ENCODE results near the gene APC2.

The APC2 gene

DNA sequence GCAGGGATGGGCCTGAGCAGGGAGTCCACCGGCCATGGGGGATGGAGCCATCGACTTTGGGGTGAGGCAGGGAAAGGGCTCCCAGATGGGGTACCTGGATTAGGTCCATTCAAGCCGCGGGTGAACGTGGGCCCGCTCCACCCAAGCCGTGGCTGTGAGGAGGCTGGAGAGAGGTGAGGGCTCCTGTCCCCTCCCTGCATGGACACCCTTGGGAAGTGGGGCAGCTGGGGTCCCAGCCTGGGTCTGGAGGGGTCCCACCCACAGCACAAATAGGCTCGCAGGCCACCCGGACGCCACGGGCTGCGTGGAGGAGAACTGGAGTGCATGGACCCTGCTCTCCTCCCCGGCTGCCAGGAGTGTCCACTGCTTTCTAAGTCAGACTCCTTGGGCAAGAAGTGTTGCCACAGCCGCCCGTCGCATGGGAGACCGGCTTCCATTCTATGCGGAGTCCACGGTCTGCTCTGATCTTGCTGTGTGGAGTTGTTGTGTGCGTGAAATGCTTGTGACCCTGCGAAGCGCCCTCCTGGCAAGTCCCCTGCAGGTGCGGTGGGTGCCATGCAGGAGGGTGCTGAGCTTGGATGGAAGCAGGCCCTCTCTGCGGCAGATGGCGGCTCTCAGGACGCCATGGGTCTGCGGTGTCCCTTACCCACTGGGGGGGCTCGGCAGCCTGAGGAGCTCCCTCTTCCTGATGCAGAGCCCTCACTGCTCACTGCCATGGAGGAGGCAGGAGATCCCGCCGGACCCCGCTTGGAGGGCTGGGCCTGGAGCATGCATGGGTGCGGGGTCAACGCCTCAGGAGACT, 40.5 kb upstream of the APC2 start:
- H3K4me1 ChIP-seq (ENCODE audit: control insufficient read depth, insufficient read depth, low read length): peaks cover 10% of the 10 kb centered on the region; the same call in 1 of the 2 replicates

DNA sequence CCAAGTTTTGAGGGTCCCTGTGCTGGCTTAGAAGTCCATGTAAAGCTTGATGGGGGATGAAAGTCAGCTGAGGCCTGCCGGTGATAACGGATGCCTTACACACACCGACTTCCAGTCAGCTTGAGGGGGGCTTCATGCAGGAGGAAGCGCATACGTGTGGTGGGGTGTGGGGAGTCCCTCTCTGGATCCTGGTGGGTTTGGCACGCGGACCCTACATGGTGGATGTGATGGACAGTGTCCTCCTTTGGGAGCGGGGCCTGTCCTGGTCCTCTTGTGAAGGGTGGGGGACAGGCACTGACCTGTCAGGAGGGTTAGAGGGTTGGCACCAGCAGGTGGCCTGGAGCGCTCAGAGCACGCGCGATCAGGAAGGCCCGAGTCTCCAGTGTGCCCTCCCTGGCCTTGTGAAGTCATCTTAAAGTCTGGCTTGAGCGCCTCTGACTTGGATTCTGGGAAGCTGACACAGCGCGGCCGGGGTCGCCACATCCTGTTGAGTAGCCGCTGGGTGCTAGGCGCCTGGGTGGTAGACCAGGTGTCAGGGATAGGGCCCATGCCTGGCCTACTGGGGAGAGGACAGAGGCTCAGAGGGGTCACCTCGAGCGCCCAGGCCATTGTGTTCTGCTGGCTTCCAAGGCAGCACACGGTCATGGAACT, 39.7 kb upstream of the APC2 start:
- H3K9me3 ChIP-seq (ENCODE audit: control insufficient read depth, insufficient read depth, low read length): no peaks in the 10 kb centered on the region
- H3K27ac ChIP-seq (ENCODE audit: low read depth, low read length): no peak overlapping the region
- peaks cover 32% of the 10 kb centered on the region for H3K36me3 ChIP-seq (ENCODE audit: control insufficient read depth, insufficient read depth, low read length)
- H3K27me3 ChIP-seq (ENCODE audit: control insufficient read depth, insufficient read depth, low read length): no peaks in the 10 kb centered on the region
- H3K9ac ChIP-seq (ENCODE audit: low read depth, low read length): no peak overlapping the region
- H3K4me1 ChIP-seq (ENCODE audit: control insufficient read depth, insufficient read depth, low read length): peaks cover 10% of the 10 kb centered on the region; the same call in 1 of the 2 replicates
- peak overlapping the region; percentile 10; the same call in 1 of the 2 replicates for H3K4me3 ChIP-seq (ENCODE audit: low read depth, low read length)

More for the DNA sequence above, 40.5 kb upstream of the APC2 start:
- H3K27ac ChIP-seq (ENCODE audit: low read depth, low read length): peak overlapping the region; percentile 85
- H3K36me3 ChIP-seq (ENCODE audit: control insufficient read depth, insufficient read depth, low read length): peaks cover 32% of the 10 kb centered on the region
- no peaks in the 10 kb centered on the region for H3K27me3 ChIP-seq (ENCODE audit: control insufficient read depth, insufficient read depth, low read length)
- H3K4me3 ChIP-seq (ENCODE audit: low read depth, low read length): peak overlapping the region; percentile 92
- H3K9ac ChIP-seq (ENCODE audit: low read depth, low read length): peak overlapping the region; percentile 82
- no peaks in the 10 kb centered on the region for H3K9me3 ChIP-seq (ENCODE audit: control insufficient read depth, insufficient read depth, low read length)

DNA sequence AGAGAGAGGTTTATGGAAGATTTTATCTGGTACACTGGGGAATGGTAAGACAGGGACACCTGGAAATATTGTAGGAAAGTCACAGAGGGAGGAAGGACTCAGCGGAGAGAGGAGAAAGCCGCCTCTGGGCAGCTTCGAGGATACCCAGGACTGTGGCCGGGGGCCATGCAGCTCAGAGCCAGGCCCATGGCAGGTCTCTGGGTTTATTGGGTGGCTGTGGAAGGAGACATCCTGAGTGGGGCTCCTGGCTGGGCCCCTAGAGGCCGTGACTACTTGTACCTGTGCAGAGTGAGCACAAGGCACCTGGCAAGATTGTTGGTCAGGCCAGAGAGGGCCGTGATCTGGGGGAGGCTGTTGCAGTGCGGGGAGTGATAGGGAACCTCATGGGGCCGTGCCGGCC, 39.1 kb upstream of the APC2 start:
- H3K36me3 ChIP-seq (ENCODE audit: control insufficient read depth, insufficient read depth, low read length): peaks cover 32% of the 10 kb centered on the region
- no peak overlapping the region for H3K27ac ChIP-seq (ENCODE audit: low read depth, low read length)
- peaks cover 14% of the 10 kb centered on the region for H3K4me1 ChIP-seq (ENCODE audit: control insufficient read depth, insufficient read depth, low read length)
- no peaks in the 10 kb centered on the region for H3K9me3 ChIP-seq (ENCODE audit: control insufficient read depth, insufficient read depth, low read length)
- no peak overlapping the region for H3K9ac ChIP-seq (ENCODE audit: low read depth, low read length)
- no peaks in the 10 kb centered on the region for H3K27me3 ChIP-seq (ENCODE audit: control insufficient read depth, insufficient read depth, low read length)
- peak overlapping the region; percentile 10; the same call in 1 of the 2 replicates for H3K4me3 ChIP-seq (ENCODE audit: low read depth, low read length)

DNA sequence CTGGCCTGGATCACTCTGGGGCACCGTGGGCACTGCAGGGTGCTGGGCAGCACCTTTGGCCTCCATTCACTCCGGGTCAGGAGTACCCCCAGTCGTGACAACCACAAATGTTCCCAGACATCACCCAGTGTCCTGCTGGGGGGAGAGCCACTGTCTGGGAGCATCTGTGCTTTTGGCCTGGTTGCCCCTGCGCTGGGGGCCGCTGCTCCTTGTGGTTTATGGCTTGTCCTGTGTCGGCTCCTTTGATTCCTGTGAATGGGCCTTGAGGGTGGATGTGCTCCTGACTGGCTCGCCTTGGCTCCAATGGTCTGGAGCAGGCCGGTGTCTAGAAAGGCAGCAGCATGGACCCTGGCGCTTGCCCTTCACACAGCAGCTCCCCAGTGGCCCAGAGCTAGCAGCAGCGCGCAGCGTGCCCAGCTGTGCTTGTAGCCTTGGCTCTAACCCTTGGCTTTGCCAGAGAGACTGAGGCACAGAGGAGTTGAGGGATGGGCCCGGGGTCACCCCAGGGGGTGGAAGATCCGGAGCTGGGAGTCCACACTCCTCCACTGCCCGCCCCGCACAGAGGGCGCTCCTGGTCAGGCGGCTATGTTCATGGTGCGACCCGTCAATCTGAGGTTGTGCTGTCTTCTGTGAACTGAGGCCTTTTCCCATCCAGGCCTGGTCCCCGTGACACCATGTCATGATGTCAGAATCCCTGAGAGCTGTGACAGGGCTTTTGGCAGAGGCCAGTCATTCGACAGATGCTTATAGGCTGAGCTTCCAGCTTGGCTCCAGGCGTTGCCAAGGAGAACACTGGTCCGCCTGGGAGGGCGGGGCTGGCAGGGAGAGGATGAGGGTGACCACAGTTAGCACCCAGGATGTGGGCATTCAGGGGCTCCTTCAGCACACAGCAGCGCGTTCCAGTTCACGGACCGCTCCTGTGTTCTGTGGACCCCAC, 38.4 kb upstream of the APC2 start:
- Histone ChIP-seq H3K4me3 (ENCODE audit: low read depth, low read length) (no peak overlapping the region), H3K9ac (ENCODE audit: low read depth, low read length) (no peak overlapping the region), H3K4me1 (ENCODE audit: control insufficient read depth, insufficient read depth, low read length) (peaks cover 18% of the 10 kb centered on the region), H3K27ac (ENCODE audit: low read depth, low read length) (no peak overlapping the region), H3K9me3 (ENCODE audit: control insufficient read depth, insufficient read depth, low read length) (no peaks in the 10 kb centered on the region), H3K36me3 (ENCODE audit: control insufficient read depth, insufficient read depth, low read length) (peaks cover 36% of the 10 kb centered on the region), H3K27me3 (ENCODE audit: control insufficient read depth, insufficient read depth, low read length) (no peaks in the 10 kb centered on the region)

DNA sequence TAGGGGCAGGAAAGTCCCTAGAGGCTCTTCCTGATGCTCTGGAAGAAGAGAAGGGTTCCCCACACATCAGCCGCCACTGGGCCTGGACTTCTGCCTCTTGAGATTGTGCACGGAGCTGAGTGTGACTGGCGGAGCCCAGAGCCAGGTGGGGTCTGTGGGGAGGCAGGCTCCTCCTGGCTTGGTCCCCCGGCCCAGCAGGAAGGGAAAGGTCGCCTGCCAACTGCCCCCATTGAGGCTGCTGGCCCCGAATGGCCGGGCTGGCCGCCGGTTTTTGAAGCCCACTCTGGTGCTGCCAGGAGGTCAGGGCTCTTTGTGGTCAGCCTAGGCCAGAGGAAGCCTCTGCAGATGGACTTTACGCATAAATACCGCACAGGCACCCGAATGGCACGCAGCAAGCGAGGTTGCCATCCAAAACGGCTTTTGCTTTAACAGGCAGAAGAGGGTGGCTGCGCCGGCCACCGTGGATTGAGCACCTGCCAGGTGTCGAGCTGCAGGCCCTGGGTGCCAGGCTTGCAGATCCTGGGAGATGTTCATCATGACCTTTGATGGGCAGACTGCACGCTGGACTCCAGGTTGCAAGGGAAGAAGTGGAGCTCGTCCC, 37.5 kb upstream of the APC2 start:
- no peak overlapping the region for H3K27ac ChIP-seq (ENCODE audit: low read depth, low read length)
- H3K36me3 ChIP-seq (ENCODE audit: control insufficient read depth, insufficient read depth, low read length): peaks cover 43% of the 10 kb centered on the region
- H3K9ac ChIP-seq (ENCODE audit: low read depth, low read length): no peak overlapping the region
- peaks cover 24% of the 10 kb centered on the region for H3K4me1 ChIP-seq (ENCODE audit: control insufficient read depth, insufficient read depth, low read length)
- no peaks in the 10 kb centered on the region for H3K9me3 ChIP-seq (ENCODE audit: control insufficient read depth, insufficient read depth, low read length)
- no peak overlapping the region for H3K4me3 ChIP-seq (ENCODE audit: low read depth, low read length)
- H3K27me3 ChIP-seq (ENCODE audit: control insufficient read depth, insufficient read depth, low read length): no peaks in the 10 kb centered on the region

DNA sequence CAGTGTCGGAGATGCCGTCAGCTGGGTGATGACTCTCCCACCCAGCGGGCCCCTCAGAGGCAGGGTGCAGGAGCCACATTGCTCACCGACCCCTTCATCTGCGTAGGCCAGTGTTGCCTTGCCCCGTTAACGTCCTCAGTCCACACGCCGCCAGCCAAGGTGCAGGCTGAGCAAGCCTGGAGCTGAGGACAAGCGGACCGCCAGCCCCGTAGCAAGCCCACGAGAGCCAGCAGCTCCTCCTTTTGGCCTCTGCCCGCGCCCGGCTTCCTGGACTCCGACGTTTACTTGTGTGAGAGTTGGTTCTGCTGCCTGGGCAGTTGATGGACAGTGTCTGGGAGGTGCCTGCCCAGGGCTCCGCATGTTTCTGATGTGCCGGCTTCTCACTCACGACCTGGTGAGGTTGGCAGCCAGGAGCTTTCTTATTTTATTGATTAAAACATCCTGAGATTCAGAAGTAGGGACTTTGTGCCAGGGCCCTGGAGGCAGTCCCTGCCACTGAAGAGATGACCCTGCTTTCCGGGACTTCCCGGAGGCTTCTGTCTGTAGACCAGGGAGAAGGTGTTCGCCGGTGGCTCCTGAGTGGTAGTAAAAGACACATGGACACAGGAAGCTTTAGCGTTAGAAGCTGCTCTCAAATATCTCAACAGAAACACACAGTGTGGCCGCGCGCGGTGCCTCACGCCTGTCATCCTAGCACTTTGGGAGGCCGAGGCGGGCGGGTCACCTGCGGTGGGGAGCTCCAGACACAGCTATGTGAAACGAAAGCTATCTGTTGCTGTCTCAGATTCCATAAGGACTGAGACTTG, 36.7 kb upstream of the APC2 start:
- Histone ChIP-seq H3K4me1 (ENCODE audit: control insufficient read depth, insufficient read depth, low read length) (peaks cover 24% of the 10 kb centered on the region), H3K9me3 (ENCODE audit: control insufficient read depth, insufficient read depth, low read length) (no peaks in the 10 kb centered on the region), H3K36me3 (ENCODE audit: control insufficient read depth, insufficient read depth, low read length) (peaks cover 51% of the 10 kb centered on the region), H3K9ac (ENCODE audit: low read depth, low read length) (no peak overlapping the region), H3K27me3 (ENCODE audit: control insufficient read depth, insufficient read depth, low read length) (no peaks in the 10 kb centered on the region), H3K27ac (ENCODE audit: low read depth, low read length) (no peak overlapping the region), H3K4me3 (ENCODE audit: low read depth, low read length) (no peak overlapping the region)

DNA sequence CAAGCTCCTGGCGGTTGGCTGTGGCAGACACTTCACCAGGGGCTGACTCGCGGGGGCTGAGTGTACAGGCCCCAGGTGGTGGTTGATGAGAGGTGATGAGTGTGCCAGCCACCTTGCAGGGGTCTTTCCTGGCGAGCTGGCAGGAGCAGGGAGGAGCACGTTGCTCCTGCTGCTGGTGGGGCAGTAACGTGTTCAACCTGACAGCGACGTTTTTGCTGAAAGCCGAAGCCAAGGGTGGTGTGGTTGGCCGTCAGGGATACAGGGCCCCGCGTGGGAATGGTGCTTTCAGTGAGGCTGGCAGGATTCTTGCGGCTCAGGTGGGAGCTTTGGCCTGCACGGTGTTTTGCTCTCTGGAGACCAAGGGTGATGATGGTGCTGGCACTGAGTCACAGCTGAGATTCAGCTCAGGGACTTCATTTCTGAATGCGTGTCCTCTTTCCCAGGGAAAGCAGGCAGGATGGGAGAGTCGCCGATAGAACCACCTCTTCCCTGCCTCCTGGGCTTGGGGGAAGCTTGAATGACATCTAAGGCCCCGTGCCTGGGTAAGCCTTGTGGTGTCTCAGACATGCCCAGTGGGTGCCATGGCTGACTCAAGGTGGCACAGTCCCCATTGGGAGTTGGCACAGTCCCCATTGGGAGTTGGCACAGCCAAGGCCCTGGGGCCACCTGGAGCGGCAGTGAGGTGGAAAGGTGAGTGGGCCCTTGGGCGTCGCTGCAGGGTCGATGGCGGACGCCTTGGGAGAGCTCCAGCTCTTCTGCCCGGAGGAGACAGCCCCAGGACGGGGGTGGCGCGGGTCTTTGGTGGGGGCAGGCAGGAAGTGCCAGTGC, 33.7 kb upstream of the APC2 start:
- peaks cover 18% of the 10 kb centered on the region for H3K4me1 ChIP-seq (ENCODE audit: control insufficient read depth, insufficient read depth, low read length)
- no peaks in the 10 kb centered on the region for H3K9me3 ChIP-seq (ENCODE audit: control insufficient read depth, insufficient read depth, low read length)
- H3K9ac ChIP-seq (ENCODE audit: low read depth, low read length): no peak overlapping the region; the same call in 1 of the 2 replicates
- H3K27me3 ChIP-seq (ENCODE audit: control insufficient read depth, insufficient read depth, low read length): no peaks in the 10 kb centered on the region
- peak overlapping the region; percentile 38; the same call in 1 of the 2 replicates for H3K4me3 ChIP-seq (ENCODE audit: low read depth, low read length)
- peak overlapping the region; percentile 84 for H3K27ac ChIP-seq (ENCODE audit: low read depth, low read length)
- peaks cover 61% of the 10 kb centered on the region for H3K36me3 ChIP-seq (ENCODE audit: control insufficient read depth, insufficient read depth, low read length)

DNA sequence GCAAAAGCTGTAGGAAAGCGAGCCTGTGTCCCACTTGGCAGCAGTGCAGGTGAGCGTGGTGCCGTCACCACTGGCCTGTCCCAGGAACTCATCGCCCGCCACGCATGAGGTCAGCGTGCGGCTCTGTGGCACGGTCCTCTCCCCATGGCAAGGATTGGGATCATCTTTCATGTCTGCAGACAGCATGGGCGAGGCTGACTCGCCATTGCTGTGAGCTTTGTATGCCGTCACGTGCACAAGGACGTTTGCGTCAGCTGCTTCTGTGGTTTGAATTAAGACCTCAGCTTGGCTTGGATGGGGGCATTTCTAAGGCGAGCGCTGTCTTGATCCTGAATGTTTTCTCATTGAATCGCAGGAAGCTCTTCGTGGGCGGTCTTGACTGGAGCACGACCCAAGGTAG, 32.8 kb upstream of the APC2 start:
- H3K4me3 ChIP-seq (ENCODE audit: low read depth, low read length): no peak overlapping the region
- no peaks in the 10 kb centered on the region for H3K9me3 ChIP-seq (ENCODE audit: control insufficient read depth, insufficient read depth, low read length)
- no peak overlapping the region for H3K9ac ChIP-seq (ENCODE audit: low read depth, low read length)
- H3K36me3 ChIP-seq (ENCODE audit: control insufficient read depth, insufficient read depth, low read length): peaks cover 69% of the 10 kb centered on the region
- no peak overlapping the region for H3K27ac ChIP-seq (ENCODE audit: low read depth, low read length)
- H3K27me3 ChIP-seq (ENCODE audit: control insufficient read depth, insufficient read depth, low read length): no peaks in the 10 kb centered on the region
- H3K4me1 ChIP-seq (ENCODE audit: control insufficient read depth, insufficient read depth, low read length): peaks cover 18% of the 10 kb centered on the region

DNA sequence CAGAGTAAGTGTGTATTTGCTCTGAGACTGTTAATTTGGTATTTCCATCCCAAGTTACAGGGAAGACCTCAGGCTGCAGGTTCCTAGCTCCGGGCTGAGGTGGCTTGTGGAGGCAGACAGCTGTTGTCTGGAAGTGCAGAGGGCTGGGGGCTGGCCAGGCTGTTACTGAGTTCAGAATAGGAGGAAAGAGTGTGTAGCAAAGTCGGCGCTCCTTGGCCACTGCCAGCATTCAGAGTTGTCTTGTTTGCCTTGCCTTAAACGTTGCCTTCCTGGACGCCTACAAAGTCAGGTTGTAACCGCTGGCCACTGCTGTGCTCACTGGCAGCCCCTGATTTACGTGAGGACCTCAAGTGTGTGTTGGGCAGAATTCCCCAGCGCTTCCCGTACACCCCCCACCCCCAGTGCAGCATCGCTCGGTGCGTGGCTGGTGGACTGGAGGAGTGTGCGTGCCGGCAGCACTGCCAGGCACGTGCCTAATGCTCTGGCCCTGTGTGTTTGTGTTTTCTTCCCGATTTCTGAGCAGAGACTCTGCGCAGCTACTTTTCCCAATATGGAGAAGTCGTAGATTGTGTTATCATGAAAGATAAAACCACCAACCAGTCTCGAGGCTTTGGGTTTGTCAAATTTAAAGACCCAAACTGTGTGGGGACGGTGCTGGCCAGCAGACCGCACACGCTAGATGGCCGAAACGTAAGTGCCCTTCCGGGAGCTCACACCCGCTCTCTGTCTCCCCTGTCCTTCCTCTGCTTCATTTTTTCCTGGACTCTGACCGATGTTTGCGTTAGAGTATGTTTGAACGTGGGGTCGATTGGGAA, 32.0 kb upstream of the APC2 start:
- Histone ChIP-seq H3K9ac (ENCODE audit: low read depth, low read length) (no peak overlapping the region), H3K27ac (ENCODE audit: low read depth, low read length) (peak overlapping the region; percentile 10), H3K4me1 (ENCODE audit: control insufficient read depth, insufficient read depth, low read length) (peaks cover 18% of the 10 kb centered on the region), H3K27me3 (ENCODE audit: control insufficient read depth, insufficient read depth, low read length) (no peaks in the 10 kb centered on the region), H3K36me3 (ENCODE audit: control insufficient read depth, insufficient read depth, low read length) (peaks cover 70% of the 10 kb centered on the region), H3K4me3 (ENCODE audit: low read depth, low read length) (no peak overlapping the region), H3K9me3 (ENCODE audit: control insufficient read depth, insufficient read depth, low read length) (no peaks in the 10 kb centered on the region)
